AG09319 (cell line): ENCODE measurements around the gene PSME2.

Experiments
- DNase-seq: peaks from one replicate; pipeline ENCODE4 v3.0.0-alpha.2; 2010; ENCODE audit warnings: low read depth; ENCODE audit errors: extremely low read depth
- TF ChIP-seq, protein P1 (sequence below): IDR thresholded peaks from 2 replicates; pipeline ENCODE4 v1.5.1; 2011; ENCODE audit warnings: low read depth, mild to moderate bottlenecking, inconsistent platforms, low read length, moderate library complexity

The PSME2 gene

DNA sequence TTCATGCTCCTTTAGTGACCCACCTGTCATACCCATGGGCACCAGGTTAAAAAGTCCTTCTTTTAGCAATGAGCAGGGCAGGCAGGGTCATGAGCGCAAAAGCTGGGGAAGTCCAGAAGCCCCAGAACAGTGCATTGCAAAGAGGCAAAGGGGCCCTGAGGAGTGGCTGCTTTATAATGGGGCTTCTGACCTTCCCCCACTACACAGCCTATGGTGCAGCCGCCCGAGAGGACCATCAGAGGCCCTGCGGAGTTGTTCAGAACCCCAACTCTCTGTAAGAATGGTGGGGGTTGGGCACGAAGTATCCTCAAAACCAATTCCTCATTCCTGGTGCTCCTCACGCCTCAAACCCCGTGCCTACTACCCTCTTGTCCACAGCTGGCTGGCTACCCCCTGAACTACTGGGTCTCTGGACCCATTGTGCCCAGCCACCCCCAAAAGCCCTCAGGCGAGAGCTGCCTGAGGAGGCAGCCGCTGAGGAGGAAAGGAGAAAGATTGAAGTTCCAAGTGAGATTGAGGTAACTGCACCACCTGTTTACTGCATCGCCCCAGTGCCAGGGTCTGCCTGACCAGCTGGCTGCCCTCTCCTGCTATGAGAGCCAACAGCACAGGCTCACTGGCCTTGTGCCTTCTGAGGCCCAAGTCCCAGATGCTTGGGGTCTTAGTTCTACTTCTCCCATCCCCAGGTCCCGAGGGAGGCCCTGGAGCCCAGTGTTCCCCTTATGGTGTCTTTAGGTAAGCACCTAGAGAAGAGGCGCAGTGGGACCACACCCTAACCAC, 32.2 kb upstream of the PSME2 start:
- DNase-seq = no peak
- TF ChIP-seq, protein P1, sequence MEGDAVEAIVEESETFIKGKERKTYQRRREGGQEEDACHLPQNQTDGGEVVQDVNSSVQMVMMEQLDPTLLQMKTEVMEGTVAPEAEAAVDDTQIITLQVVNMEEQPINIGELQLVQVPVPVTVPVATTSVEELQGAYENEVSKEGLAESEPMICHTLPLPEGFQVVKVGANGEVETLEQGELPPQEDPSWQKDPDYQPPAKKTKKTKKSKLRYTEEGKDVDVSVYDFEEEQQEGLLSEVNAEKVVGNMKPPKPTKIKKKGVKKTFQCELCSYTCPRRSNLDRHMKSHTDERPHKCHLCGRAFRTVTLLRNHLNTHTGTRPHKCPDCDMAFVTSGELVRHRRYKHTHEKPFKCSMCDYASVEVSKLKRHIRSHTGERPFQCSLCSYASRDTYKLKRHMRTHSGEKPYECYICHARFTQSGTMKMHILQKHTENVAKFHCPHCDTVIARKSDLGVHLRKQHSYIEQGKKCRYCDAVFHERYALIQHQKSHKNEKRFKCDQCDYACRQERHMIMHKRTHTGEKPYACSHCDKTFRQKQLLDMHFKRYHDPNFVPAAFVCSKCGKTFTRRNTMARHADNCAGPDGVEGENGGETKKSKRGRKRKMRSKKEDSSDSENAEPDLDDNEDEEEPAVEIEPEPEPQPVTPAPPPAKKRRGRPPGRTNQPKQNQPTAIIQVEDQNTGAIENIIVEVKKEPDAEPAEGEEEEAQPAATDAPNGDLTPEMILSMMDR = no peak

- DNase-seq = no peak
- TF ChIP-seq, protein P1 = no peak
Measured at GRCh38 chr14:24177891-24178290, 31.5 kb upstream of the PSME2 start.

DNA sequence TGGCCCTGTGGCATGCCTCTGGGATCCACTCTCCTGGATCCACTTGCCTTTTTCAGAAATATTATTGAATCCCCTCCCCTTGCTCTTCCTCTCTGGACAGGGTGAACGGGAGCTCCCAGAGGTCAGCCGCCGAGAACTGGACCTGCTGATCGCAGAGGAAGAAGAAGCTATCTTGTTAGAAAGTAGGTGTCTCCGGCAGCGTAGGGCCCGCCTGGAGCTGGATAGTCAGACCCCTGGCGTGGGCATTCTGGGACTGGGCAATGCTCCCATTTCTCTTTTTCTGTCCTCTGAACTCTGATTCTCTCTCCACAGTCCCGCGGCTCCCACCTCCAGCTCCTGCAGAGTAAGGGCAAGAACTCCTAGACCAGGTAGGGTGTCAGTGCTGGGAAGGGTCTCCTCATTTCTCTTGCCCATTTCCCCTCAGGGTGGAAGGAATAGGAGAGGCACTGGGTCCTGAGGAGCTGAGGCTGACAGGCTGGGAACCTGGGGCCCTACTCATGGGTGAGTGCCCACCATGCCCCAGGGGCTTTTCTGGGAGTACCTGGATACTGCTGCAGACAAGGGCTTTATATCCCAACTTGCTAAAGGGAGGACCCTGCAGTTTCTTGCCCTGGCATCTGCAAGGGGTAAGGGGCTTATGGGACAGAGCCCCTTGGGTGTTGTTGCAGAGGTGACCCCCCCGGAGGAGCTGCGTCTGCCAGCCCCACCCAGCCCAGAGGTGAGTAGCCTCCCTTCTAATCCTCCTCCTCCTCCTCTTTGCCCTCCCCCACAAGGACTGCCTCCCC, 30.8 kb upstream of the PSME2 start:
- TF ChIP-seq, protein P1 = no peak
- DNase-seq = no peak

DNA sequence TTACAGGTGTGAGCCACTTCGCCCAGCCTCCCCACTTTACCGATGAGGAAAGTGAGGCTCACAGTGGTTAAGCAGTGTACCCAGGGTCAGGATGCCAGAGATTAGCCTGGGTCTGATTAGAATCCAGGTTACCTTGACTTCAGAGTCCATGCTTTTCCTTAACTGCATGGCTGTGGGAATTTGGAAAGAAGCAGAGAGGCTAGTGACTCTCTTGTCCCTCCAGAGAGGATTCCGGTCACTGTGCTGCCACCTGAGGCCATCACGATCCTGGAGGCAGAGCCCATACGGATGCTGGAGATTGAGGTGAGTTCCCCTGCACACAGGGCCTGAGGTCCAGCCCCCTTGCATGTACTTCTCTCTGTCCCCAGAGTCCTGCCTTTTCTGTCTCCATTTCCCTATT, 30.2 kb upstream of the PSME2 start:
- TF ChIP-seq, protein P1 = no peak
- DNase-seq = no peak

DNA sequence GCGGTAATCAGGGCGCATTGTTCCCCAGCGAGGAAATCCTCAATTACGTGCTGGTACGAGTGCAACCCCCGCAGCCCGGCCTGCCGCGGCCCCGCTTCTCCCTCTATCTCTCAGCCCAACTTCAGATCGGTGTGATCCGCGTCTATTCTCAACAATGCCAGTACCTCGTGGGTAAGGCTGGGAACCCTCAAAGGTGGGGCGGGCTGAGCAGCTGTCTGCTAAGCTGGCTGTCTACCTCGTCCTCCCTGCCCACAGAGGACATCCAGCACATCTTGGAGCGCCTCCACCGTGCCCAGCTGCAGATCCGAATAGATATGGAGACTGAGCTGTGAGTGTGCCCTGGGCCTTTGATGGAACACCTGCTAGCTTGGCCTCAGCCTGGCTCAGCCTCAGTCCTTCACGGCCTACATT, 26.5 kb upstream of the PSME2 start:
- no peak for DNase-seq
- TF ChIP-seq, protein P1 = no peak

GRCh38 chr14:24172261-24172860, 26.0 kb upstream of the PSME2 start:
- no peak for DNase-seq
- TF ChIP-seq, protein P1 = no peak
